Rectal smooth muscle tissue (tissue), 1 donor: ENCODE results near the gene DMPK.
A peak's percentile ranks its signal among the peaks of the same experiment; 100 is the strongest.

Experiments used
- H3K27ac ChIP-seq: one replicate; pipeline ENCODE4 v1.7.0; 2013; ENCODE audit warnings: low read depth, low read length, inconsistent platforms
- H3K27me3 ChIP-seq: one replicate; pipeline ENCODE4 v1.7.0; 2013; ENCODE audit warnings: low read length; ENCODE audit not compliant: control insufficient read depth, insufficient read depth
- H3K36me3 ChIP-seq: one replicate; pipeline ENCODE4 v1.7.0; 2013; ENCODE audit warnings: low read length; ENCODE audit not compliant: control insufficient read depth, insufficient read depth
- H3K4me1 ChIP-seq: one replicate; pipeline ENCODE4 v1.7.0; 2013; ENCODE audit warnings: low read length; ENCODE audit not compliant: control insufficient read depth, insufficient read depth
- H3K4me3 ChIP-seq: one replicate; pipeline ENCODE4 v1.7.0; 2013; ENCODE audit warnings: low read length
- H3K9ac ChIP-seq: one replicate; pipeline ENCODE4 v1.7.0; 2013; ENCODE audit warnings: low read length

Gene DMPK

DNA sequence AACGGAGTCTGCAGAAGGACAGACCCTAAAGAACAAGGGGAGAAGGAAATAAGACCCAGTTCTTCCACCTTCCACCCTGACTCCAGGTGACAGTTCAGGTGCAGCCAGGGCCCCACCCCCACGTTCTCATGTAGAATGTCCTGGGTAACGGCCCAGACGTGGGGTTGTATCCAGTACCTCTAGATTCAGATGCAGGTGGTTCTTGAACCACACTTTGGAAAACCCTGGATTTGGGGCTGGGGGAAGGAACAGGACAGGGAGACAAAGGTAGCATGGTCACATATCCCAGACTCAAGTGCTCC is 2.2 kb downstream of the DMPK start:
- peak overlapping the region; percentile 84 for H3K4me3 ChIP-seq
- H3K36me3 ChIP-seq: peaks cover 14% of the 10 kb centered on the region
- no peak overlapping the region for H3K9ac ChIP-seq
- no peaks in the 10 kb centered on the region for H3K27me3 ChIP-seq
- H3K27ac ChIP-seq: peak overlapping the region; percentile 94
- peaks cover 31% of the 10 kb centered on the region for H3K4me1 ChIP-seq

DNA sequence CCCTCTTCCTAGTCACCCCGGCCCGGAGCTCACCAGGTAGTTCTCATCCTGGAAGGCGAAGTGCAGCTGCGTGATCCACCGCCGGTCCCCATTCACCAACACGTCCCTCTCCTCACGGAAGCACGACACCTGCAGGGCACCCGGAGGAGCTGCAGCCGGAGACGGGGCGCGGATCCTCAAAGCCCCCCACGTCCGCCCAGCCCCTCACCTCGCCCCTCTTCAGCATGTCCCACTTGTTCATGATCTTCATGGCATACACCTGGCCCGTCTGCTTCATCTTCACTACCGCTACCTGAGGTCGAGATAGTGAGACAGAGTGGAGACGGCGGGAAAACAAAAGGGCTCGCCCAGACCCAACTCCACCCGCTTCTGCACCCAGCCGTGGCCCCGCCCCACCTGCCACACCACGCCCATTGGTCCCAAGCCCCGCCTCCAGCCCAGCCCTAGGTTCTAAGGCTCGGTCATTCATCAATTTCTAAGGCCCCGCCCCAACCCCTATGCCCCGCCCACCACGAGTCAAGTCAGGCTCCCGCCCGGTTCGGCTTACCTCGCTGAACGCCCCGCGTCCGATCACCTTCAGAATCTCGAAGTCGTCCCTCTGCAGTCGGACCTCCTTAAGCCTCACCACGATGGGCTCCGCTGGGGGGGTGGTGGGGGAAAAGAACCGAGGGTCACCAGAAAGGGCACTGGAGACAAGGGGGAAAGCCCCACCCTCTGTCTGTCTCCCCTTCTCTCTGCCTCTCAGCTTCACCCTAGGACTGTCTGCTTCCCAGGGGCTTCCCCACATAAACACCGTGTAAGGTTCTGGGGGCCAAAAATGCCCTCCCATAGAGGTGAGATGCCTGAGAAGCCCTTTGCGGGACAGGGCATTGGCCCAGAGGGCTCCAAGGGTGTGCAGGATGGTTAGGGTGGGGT is 2.8 kb downstream of the DMPK start:
- Histone ChIP-seq H3K27ac (peak overlapping the region; percentile 94), H3K4me3 (peak overlapping the region; percentile 84), H3K36me3 (peaks cover 13% of the 10 kb centered on the region), H3K4me1 (peaks cover 25% of the 10 kb centered on the region), H3K9ac (no peak overlapping the region), H3K27me3 (no peaks in the 10 kb centered on the region)

DNA sequence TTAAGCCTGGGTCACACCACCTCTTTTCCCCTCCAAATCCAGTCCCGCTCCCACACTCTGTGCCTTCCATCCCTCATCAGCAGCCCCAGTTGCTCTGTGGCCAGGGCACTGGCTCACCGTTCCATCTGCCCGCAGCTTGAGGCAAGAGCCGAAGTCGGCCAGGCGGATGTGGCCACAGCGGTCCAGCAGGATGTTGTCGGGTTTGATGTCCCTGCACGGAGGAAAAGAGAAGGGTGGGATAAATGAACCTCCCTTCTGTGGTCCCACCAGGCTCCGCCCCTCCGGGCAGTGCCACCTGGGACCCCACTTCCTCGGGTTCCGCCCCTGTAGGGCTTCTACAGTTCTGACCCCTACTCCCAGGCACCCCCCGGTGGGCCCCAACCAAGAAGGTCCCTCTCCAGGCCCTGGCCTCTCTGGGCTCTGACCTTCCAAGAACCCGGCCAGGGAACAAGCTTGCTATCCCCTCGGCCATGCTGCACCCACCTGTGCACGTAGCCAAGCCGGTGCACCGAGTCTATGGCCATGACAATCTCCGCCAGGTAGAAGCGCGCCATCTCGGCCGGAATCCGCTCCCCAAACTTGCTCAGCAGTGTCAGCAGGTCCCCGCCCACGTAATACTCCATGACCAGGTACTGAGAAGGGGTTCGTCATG is 4.2 kb downstream of the DMPK start:
- H3K27me3 ChIP-seq: no peaks in the 10 kb centered on the region
- peaks cover 12% of the 10 kb centered on the region for H3K4me1 ChIP-seq
- H3K27ac ChIP-seq: peak overlapping the region; percentile 22

DNA sequence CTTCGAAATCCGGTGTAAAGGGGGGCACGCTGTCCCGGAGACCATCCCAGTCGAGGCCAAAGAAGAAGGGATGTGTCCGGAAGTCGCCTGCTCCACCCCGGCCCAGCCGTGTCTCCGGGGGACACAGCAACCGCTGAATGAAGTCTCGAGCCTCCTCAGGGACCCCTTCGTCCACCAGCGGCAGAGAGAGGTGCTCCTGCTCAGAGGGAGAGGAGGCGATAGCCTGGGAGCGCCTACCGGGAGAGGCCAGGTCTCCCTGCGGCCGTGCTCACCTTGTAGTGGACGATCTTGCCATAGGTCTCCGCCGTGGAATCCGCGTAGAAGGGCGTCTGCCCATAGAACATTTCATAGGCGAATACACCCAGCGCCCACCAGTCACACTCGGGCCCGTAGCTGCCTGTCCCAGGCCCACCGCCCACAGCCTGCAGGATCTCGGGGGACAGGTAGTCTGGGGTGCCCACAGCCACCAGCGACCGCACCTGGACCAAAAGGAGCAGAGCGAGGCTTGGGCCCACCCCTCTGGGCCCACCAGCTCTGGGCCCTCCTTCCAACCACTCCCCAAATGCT is 4.8 kb downstream of the DMPK start:
- Histone ChIP-seq H3K9ac (no peak overlapping the region), H3K4me1 (peaks cover 9% of the 10 kb centered on the region), H3K27me3 (no peaks in the 10 kb centered on the region), H3K36me3 (peaks cover 13% of the 10 kb centered on the region), H3K27ac (no peak overlapping the region), H3K4me3 (no peak overlapping the region)

More for the DNA sequence above, 4.2 kb downstream of the DMPK start:
- no peak overlapping the region for H3K9ac ChIP-seq
- no peak overlapping the region for H3K4me3 ChIP-seq
- peaks cover 13% of the 10 kb centered on the region for H3K36me3 ChIP-seq

DNA sequence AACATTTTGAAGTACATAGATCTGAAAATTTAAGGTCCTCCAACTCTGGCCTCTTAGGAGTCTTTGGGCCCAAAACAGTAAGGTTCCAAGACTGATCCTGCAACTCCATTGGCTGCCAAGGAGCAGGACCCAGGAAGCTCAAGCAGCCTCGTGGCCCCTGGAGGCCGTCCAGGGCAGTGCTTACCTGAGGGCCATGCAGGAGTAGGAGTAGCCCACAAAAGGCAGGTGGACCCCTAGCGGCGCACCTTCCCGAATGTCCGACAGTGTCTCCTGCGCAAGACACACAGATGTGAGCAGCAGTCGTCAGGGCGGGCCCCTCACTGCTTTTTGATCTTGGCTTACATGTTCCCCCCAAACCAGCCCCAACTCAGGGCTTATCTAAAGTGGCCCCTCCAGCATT is 7.5 kb downstream of the DMPK start:
- Histone ChIP-seq H3K27ac (no peak overlapping the region), H3K9ac (no peak overlapping the region), H3K27me3 (no peaks in the 10 kb centered on the region), H3K36me3 (peaks cover 16% of the 10 kb centered on the region), H3K4me3 (no peak overlapping the region), H3K4me1 (peaks cover 6% of the 10 kb centered on the region)

DNA sequence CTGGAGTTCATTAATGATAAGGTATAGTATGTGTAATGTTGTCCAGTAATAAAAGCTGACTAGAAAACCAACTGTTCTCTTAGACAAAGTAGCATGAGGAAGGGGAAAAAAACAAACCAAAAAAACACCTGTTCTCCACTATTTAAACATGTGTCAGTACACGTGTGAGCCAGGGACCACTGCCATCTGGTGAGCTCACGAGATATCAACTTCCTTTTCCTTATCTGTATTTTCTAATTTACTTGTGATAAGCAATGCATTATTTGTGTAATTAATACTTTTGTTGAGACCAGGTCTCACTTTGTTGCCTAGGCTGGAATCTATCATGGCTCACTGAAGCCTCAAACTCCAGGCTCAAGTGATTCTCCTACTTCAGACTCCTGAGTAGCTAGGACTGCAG is 8.9 kb downstream of the DMPK start:
- H3K4me3 ChIP-seq: no peak overlapping the region
- no peak overlapping the region for H3K9ac ChIP-seq
- H3K27me3 ChIP-seq: no peaks in the 10 kb centered on the region
- H3K27ac ChIP-seq: no peak overlapping the region
- peaks cover 4% of the 10 kb centered on the region for H3K4me1 ChIP-seq
- H3K36me3 ChIP-seq: peaks cover 16% of the 10 kb centered on the region

DNA sequence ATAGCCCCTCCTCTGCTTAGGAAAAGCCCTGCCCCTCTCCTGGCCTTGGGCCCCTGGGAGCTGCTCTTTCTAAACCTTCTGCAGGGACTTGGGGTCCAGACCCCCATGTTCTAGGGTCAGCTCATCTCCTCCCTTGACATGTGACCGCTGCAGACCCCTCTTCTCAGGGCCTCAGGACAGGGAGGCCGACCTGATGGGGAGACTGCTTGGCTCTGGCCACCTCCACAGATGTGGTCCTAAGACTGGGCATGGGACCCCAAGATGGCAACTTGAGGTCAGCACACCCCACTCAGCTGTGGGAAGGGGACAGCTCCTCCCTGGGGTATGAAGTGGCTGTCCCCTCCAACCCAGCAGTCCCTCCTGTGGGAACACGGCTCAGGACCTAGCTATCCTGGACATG is 9.4 kb downstream of the DMPK start:
- H3K4me3 ChIP-seq: no peak overlapping the region
- H3K36me3 ChIP-seq: peaks cover 13% of the 10 kb centered on the region
- no peak overlapping the region for H3K9ac ChIP-seq
- H3K27me3 ChIP-seq: no peaks in the 10 kb centered on the region
- H3K4me1 ChIP-seq: peaks cover 4% of the 10 kb centered on the region
- no peak overlapping the region for H3K27ac ChIP-seq

DNA sequence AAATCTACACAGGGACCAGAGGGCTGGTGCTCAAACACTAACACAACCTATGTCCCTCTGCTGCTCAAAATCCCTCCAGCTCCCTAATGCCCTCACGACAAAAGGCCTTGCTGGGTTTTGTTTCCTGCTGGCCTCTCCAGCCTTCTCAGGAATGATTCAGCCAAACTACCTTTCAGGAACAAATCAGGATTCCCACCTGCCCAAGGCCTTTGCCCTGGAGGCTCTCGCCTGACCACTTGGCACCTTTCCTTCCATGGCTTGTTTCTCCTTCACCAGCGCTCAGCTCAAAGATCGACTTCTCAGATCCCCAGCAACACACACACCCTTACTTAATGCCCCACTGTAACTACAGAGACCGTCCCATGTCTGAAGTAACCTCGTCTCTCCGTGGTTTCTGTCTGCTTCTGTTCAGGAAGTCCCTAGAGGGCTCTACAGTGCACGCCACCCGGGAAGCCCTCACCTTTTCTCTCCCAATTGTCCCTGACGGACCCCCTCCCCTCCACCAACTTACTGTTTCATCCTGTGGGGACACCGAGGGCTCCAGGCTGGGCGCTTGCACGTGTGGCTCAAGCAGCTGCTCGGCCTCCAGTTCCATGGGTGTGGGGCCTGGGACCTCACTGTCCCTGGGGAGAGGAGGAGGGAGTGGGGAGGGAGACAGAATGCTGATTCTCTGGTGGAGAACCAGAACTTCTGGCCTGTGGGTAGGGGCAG is 10.0 kb downstream of the DMPK start:
- Histone ChIP-seq H3K27ac (no peak overlapping the region), H3K4me1 (peaks cover 4% of the 10 kb centered on the region), H3K9ac (no peak overlapping the region), H3K36me3 (peaks cover 8% of the 10 kb centered on the region), H3K27me3 (no peaks in the 10 kb centered on the region), H3K4me3 (no peak overlapping the region)

DNA sequence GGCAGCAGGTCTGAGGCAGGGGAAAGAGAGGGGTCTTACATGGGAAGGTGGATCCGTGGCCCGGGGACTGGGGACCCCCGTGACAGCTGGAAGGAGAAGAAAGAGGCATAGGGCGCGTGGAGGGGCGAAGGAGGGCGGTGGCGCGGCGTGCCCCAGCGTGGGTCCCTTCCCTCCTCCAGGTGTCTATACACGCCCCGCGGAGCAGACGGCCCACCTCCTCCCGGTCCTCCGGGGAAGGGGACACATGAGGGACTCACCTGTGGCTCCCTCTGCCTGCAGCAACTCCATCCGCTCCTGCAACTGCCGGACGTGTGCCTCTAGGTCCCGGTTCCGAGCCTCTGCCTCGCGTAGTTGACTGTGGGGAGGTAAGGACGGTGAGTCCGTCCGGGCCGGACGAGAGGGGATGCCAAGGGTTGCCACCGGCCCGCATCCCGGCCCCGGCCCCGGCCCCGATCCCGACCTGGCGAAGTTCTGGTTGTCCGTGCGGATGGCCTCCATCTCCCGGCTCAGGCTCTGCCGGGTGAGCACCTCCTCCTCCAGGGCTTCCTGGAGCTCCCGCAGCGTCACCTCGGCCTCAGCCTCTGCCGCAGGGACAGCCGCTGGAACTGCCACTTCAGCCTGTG is 10.9 kb downstream of the DMPK start:
- Histone ChIP-seq H3K4me3 (peak overlapping the region; percentile 68), H3K4me1 (peaks cover 8% of the 10 kb centered on the region), H3K27me3 (no peaks in the 10 kb centered on the region), H3K9ac (no peak overlapping the region), H3K27ac (peak overlapping the region; percentile 93), H3K36me3 (peaks cover 3% of the 10 kb centered on the region)

DNA sequence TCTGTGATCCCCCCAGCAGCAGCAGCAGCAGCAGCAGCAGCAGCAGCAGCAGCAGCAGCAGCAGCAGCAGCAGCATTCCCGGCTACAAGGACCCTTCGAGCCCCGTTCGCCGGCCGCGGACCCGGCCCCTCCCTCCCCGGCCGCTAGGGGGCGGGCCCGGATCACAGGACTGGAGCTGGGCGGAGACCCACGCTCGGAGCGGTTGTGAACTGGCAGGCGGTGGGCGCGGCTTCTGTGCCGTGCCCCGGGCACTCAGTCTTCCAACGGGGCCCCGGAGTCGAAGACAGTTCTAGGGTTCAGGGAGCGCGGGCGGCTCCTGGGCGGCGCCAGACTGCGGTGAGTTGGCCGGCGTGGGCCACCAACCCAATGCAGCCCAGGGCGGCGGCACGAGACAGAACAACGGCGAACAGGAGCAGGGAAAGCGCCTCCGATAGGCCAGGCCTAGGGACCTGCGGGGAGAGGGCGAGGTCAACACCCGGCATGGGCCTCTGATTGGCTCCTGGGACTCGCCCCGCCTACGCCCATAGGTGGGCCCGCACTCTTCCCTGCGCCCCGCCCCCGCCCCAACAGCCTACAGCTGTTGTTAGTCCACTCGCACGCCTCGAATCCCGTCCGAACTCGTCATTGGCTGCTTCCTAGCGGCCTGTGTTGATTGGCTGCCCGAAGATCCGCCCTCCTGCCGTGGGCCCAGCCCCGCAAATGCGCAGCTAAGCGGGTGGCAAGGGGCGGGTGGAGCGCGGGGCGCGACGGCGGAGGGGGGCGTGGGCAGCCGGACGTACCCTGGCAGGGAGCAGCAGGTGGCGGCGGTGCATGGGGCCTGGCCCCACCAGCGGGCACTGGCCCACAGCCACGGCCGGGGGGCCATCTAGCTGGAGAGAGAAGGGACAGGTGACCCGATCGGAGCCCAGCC is 11.8 kb downstream of the DMPK start:
- Histone ChIP-seq H3K27me3 (no peaks in the 10 kb centered on the region), H3K36me3 (peaks cover 3% of the 10 kb centered on the region), H3K27ac (peak overlapping the region; percentile 93), H3K4me3 (peak overlapping the region; percentile 70), H3K4me1 (peaks cover 16% of the 10 kb centered on the region), H3K9ac (peak overlapping the region; percentile 62)

DNA sequence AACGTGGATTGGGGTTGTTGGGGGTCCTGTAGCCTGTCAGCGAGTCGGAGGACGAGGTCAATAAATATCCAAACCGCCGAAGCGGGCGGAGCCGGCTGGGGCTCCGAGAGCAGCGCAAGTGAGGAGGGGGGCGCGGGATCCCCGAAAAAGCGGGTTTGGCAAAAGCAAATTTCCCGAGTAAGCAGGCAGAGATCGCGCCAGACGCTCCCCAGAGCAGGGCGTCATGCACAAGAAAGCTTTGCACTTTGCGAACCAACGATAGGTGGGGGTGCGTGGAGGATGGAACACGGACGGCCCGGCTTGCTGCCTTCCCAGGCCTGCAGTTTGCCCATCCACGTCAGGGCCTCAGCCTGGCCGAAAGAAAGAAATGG is 12.5 kb downstream of the DMPK start:
- peaks cover 22% of the 10 kb centered on the region for H3K4me1 ChIP-seq
- H3K9ac ChIP-seq: peak overlapping the region; percentile 62
- peak overlapping the region; percentile 93 for H3K27ac ChIP-seq
- H3K4me3 ChIP-seq: peak overlapping the region; percentile 70
- H3K36me3 ChIP-seq: peaks cover 3% of the 10 kb centered on the region
- no peaks in the 10 kb centered on the region for H3K27me3 ChIP-seq
